Uterus (tissue), 4 donors: Measurements from ENCODE around the gene GNLY. TPM values are rescaled to one million over a fixed set of nuclear protein-coding genes. Genes with fewer than 3 reads are reported as not detected.
A peak's percentile ranks its signal among the peaks of the same experiment; 100 is the strongest.

Experiments
- DNase-seq, 2 donors: peaks; one replicate each; pipeline ENCODE4 v3.0.0-alpha.2; 2019 to 2020
- H3K27ac ChIP-seq, 2 donors: fragments of 200-600 bp; sonication (generic); 1 replicate in 1 of 2; 2 replicates in 1 of 2; pipeline ENCODE4 v1.5.1; 2016 to 2018
- H3K27me3 ChIP-seq, 2 donors: fragments of 200-600 bp; sonication (generic); one replicate each; pipeline ENCODE4 v1.5.1; 2018 to 2019; ENCODE audit warnings: control low read depth in 1 of 2
- H3K36me3 ChIP-seq, 2 donors: fragments of 200-600 bp; sonication (generic); one replicate each; pipeline ENCODE4 v1.5.1; 2019; ENCODE audit warnings: control low read depth in 1 of 2
- H3K4me1 ChIP-seq, 2 donors: fragments of 200-600 bp; sonication (generic); one replicate each; pipeline ENCODE4 v1.5.1; 2018 to 2019; ENCODE audit warnings: control low read depth in 1 of 2
- H3K4me3 ChIP-seq, 2 donors: fragments of 200-600 bp; sonication (generic); 1 replicate in 1 of 2; 2 replicates in 1 of 2; pipeline ENCODE4 v1.5.1; 2018 to 2019; ENCODE audit warnings: mild to moderate bottlenecking in 1 of 2
- H3K9me3 ChIP-seq, 2 donors: fragments of 200-600 bp; sonication (generic); one replicate each; pipeline ENCODE4 v1.5.1; 2019; ENCODE audit warnings: control low read depth in 1 of 2
- POLR2A ChIP-seq, 2 donors: fragments of 450-650 bp; IDR thresholded peaks; one replicate each; pipeline ENCODE4 v1.6.1; 2016; ENCODE audit warnings: antibody characterized with exemption in 2 of 2, mild to moderate bottlenecking in 1 of 2, moderate library complexity in 1 of 2
- intact Hi-C: fragments of 100-400 bp; cut with DNase I; formaldehyde crosslinking; loops from one replicate; pipeline ENCODE4 v1.15.1; 2023; ENCODE audit warnings: low total_unique reads
- total RNA-seq, 4 donors: library from RNA; depleted of rRNA in 3 of 4; stranded (reverse); fragments of >200 nt in 3 of 4; gene quantifications; one replicate each; pipeline versions ENCODE4 v1.1.0 to v1.2.4, GENCODE V29; 2014 to 2023
- TF ChIP-seq, protein P1 (sequence below), 4 experiments: fragments of 200-600 bp in 2 of 4; fragments of 450-650 bp in 2 of 4; sonication (generic) in 2 of 4; IDR thresholded peaks; one replicate each; pipeline ENCODE4 v1.5.1; 2016 to 2019; ENCODE audit warnings: antibody characterized with exemption in 4 of 4, mild to moderate bottlenecking in 2 of 4, moderate library complexity in 1 of 4
- donor health status: DM: yes; HTN: yes; CAD: no.

GNLY gene
- total RNA-seq, 4 donors from 2014 or later, result 0.48 to 5.9 (median 4.8) TPM; not detected in 1

GRCh38 chr2:85660725-85661124 lies 33.4 kb upstream of the GNLY start:
- Histone ChIP-seq H3K4me1 (no peaks in the 10 kb centered on the region), H3K36me3 (no peaks in the 10 kb centered on the region), H3K27me3 (no peaks in the 10 kb centered on the region), H3K9me3 (no peaks in the 10 kb centered on the region), H3K4me3 (no peak overlapping the region), H3K27ac (peak overlapping the region in 1 of 2 donors; percentile 37)
- no peak for DNase-seq
- intact Hi-C loops, result no loop called here
- no peak for TF ChIP-seq POLR2A (IDR thresholded peaks at IDR 0.05)
- TF ChIP-seq, protein P1, sequence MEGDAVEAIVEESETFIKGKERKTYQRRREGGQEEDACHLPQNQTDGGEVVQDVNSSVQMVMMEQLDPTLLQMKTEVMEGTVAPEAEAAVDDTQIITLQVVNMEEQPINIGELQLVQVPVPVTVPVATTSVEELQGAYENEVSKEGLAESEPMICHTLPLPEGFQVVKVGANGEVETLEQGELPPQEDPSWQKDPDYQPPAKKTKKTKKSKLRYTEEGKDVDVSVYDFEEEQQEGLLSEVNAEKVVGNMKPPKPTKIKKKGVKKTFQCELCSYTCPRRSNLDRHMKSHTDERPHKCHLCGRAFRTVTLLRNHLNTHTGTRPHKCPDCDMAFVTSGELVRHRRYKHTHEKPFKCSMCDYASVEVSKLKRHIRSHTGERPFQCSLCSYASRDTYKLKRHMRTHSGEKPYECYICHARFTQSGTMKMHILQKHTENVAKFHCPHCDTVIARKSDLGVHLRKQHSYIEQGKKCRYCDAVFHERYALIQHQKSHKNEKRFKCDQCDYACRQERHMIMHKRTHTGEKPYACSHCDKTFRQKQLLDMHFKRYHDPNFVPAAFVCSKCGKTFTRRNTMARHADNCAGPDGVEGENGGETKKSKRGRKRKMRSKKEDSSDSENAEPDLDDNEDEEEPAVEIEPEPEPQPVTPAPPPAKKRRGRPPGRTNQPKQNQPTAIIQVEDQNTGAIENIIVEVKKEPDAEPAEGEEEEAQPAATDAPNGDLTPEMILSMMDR (IDR thresholded peaks at IDR 0.05), result no peak

DNA sequence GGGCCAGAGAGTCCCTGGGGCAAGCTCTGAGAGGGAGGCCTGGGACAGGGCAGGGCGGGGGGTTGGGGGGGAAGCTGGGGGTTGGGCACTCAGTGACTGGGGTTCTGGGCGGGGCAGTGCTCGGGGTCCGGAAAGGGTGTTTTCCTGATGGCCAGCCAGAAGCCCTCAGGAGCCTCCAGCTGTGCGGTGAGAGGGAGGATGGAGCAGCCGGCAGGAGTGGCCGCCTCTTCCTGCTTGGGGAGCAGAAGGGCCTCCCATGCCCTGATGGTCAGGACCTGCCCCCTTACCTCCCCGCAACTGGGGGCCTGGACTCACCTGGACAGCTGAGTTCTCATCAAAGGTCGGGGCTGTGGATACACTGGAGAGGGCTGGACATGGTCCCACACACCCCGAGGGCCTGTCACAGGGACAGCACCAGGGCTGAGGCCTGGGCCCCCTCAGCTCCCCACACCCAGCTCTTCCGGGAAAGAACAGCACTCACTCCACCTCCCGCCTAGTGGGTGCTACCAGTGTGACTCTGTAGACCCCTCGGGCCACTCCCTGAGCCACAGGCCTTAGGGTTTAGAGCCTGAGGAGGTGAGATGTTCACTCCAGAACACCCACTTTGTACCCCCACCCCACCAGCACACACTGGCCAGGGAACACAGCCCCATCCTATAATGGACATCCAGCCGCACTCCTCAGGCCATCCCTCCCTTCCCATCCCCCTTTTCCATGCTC lies 32.9 kb upstream of the GNLY start:
- intact Hi-C loops, result no loop called here
- peak overlapping the region; percentile 37 to 52 for H3K27ac ChIP-seq

DNA sequence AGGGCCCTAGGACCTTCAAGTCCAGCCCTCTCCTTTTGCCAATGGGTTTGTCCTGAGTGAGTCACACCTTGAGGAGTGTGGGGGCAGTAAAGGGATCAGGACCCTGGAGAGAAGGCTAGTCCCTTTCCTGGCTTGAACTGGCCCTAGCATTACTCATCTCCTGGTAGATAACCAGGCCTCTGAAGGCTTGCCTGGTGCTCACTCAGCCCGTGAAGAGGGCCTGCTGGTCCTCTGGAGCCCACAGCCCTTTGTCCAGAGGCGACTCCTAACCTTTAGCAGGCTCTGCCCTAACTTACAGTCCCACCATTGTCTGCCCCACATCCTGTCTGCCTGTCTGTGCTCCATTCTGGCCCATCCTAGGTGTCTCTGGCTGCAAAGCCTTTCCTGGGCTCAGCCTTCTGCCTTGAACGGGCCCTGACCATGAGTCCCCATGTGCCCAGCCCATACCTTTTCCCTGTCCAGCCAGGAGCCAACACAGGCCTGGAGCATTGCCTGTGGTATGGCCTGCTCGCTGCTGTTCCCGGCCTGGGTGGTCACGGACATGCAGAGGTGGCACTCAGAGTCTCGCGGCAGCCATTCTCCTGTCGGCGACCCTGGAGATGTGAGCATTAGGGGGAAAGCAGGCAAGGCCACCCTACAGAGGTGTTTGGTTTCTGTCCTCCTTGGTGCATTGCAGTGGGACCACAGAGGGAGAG lies 31.1 kb upstream of the GNLY start:
- intact Hi-C loops, result no loop called here
- H3K4me1 ChIP-seq, result no peaks in the 10 kb centered on the region

More for the DNA sequence above, 32.9 kb upstream of the GNLY start:
- Histone ChIP-seq H3K36me3 (no peaks in the 10 kb centered on the region), H3K4me3 (no peak overlapping the region), H3K4me1 (no peaks in the 10 kb centered on the region), H3K27me3 (no peaks in the 10 kb centered on the region), H3K9me3 (no peaks in the 10 kb centered on the region)
- peak in 1 of 2 donors; percentile 34 for DNase-seq
- TF ChIP-seq, protein P1 (IDR thresholded peaks at IDR 0.05), result no peak
- TF ChIP-seq POLR2A (IDR thresholded peaks at IDR 0.05), result no peak

GRCh38 chr2:85663594-85664565 lies 30.3 kb upstream of the GNLY start:
- Histone ChIP-seq H3K4me1 (no peaks in the 10 kb centered on the region), H3K9me3 (no peaks in the 10 kb centered on the region), H3K36me3 (no peaks in the 10 kb centered on the region), H3K27ac (peak overlapping the region in 1 of 2 donors; percentile 67), H3K4me3 (no peak overlapping the region), H3K27me3 (no peaks in the 10 kb centered on the region)
- DNase-seq, result no peak
- no peak for TF ChIP-seq POLR2A (IDR thresholded peaks at IDR 0.05)
- TF ChIP-seq, protein P1 (IDR thresholded peaks at IDR 0.05), result no peak
- intact Hi-C loops, result no loop called here

More for the DNA sequence above, 31.1 kb upstream of the GNLY start:
- DNase-seq, result peak; percentile 52 to 62
- peak overlapping the region; percentile 54 to 67 for H3K27ac ChIP-seq
- no peaks in the 10 kb centered on the region for H3K27me3 ChIP-seq
- no peaks in the 10 kb centered on the region for H3K9me3 ChIP-seq
- no peak for TF ChIP-seq POLR2A (IDR thresholded peaks at IDR 0.05)
- TF ChIP-seq, protein P1 (IDR thresholded peaks at IDR 0.05), result no peak
- H3K4me3 ChIP-seq, result no peak overlapping the region
- no peaks in the 10 kb centered on the region for H3K36me3 ChIP-seq
